ENCODE results near the gene LRRC25.
A peak's percentile ranks its signal among the peaks of the same experiment; 100 is the strongest.

Gene LRRC25

DNA sequence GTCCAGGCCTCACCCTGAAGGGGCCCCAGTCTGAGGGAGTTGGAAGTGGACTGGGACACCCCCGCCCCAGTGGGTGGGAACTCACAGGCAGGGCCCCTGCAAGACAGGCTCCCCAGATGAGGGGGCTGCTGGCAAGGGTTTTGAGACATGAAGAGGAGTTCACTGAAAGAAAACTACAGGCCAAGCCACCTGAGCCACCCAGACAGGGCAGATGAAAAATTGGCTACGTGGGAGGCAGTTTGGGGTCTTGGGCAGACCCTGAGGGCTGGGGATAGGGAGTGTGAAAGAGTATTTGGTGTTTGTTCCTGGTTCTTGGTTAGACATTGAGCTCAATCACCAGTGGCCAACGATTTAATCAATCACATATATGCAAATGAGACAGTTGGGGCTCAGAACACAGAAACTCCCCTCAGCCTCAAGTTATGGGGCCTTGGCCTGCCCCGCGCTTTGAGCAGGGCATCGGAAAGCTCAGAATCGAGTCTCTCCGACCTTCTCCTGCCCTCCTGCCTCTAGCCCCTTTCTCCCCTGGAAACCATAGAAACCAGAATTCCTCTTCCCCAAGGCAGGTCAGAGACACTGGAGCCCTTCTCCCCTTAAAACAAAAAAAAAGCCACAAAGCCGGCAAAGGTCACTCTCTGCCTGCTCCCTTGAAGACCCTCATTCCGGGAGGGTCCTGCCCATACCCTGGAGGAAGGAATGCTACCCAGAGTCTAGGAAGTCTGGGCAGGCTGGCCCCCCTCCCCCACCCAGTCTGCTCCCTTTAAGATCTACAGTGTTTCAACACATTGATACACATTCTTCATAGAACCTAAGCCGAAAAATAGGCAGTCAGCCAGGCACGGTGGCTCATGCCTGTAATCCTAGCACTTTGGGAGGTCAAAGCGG is 41.8 kb upstream of the LRRC25 start:
- no peak overlapping the region for H3K4me3 ChIP-seq (ENCODE audit: low read depth, low read length)
- TF ChIP-seq, protein P1, sequence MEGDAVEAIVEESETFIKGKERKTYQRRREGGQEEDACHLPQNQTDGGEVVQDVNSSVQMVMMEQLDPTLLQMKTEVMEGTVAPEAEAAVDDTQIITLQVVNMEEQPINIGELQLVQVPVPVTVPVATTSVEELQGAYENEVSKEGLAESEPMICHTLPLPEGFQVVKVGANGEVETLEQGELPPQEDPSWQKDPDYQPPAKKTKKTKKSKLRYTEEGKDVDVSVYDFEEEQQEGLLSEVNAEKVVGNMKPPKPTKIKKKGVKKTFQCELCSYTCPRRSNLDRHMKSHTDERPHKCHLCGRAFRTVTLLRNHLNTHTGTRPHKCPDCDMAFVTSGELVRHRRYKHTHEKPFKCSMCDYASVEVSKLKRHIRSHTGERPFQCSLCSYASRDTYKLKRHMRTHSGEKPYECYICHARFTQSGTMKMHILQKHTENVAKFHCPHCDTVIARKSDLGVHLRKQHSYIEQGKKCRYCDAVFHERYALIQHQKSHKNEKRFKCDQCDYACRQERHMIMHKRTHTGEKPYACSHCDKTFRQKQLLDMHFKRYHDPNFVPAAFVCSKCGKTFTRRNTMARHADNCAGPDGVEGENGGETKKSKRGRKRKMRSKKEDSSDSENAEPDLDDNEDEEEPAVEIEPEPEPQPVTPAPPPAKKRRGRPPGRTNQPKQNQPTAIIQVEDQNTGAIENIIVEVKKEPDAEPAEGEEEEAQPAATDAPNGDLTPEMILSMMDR (IDR thresholded peaks at IDR 0.05; ENCODE audit: low read depth, low read length), result no peak

DNA sequence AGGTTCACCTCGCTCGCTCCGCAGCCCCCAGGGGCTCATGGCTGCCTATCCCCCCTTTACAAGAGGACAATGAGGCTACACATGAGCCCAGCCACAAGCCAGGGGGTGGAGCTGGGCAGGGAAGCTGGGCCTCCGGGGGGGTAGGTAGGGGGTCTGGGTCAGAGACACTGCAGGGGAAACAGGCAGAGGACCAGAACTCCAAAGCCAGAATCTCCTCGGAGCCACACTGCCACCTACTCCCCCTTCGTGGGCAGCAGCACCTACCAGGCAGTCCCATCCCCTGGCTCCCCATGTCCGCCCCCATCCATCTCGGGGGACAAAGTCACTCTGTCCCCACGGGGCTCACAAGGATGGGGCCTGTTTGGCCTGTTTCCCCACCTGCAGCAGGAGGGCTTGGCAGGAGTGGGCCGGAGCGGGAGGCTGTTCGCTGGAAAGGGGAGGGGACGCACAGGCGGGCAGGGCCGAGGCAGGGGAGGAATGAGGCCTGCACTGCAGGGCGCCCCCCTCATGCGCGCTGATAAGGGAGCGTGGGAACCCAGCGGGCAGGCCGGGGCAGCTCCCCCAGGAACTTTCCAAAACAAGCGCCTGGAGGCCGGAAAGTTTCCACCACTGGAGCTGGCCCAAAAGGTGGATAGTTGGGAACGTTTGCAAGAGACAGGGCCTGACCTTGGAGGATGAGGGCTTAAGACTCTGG is 41.1 kb upstream of the LRRC25 start:
- no peak overlapping the region for H3K4me3 ChIP-seq (ENCODE audit: low read depth, low read length)

DNA sequence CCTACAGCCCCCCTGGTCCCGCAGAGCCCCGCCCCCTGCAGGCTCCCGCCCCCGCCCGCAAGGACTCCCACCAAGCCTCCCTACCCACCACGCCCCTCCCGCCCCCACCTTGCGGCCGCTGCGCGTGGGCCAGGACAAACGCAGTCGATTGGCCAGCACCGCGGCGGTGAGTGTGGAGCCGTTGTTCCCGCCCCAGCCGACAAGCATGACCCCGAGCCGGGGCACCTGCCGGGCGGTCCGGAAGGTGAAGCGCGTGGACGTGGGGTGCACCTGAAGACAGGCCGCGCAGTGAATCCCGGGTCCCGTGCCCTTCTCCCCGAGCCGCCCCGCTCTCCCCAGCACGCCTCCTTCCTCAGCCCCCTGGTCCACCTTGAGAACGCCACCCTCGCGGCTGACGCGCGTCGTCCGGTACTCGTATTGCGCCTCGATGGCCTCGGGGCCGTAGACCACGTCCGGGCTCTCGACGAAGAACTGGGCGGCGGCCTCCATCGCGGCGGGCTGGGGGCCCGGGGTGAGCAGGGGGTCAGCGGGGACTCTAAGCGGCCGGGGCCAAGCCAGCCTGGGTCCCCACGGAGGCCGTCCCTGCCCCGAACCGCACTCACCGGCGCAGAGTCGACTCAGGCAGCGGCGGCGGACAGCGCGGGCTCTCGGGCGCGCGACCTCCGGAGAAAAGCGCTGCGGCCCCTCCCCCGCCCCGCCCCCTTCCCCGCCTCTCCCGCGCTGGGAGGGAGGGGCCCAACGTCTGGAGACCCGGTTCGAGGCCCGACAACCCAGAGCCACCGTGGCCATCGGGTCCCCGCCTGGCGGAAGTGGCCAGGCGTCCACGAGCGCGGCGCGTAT is 40.3 kb upstream of the LRRC25 start, which contains the start of gene ISYNA1:
TSS of gene ISYNA1 (minus strand) at position 643 of the 840 bp plus-strand sequence. CDS start at position 489, 154 bp downstream.
- TF ChIP-seq, protein P1 (IDR thresholded peaks at IDR 0.05; ENCODE audit: low read depth, low read length), result no peak
- peak within 1 kb of the TSS; percentile 52 for H3K4me3 ChIP-seq (ENCODE audit: low read depth, low read length)

More for the DNA sequence above, 41.1 kb upstream of the LRRC25 start:
- TF ChIP-seq, protein P1 (IDR thresholded peaks at IDR 0.05; ENCODE audit: low read depth, low read length), result no peak

DNA sequence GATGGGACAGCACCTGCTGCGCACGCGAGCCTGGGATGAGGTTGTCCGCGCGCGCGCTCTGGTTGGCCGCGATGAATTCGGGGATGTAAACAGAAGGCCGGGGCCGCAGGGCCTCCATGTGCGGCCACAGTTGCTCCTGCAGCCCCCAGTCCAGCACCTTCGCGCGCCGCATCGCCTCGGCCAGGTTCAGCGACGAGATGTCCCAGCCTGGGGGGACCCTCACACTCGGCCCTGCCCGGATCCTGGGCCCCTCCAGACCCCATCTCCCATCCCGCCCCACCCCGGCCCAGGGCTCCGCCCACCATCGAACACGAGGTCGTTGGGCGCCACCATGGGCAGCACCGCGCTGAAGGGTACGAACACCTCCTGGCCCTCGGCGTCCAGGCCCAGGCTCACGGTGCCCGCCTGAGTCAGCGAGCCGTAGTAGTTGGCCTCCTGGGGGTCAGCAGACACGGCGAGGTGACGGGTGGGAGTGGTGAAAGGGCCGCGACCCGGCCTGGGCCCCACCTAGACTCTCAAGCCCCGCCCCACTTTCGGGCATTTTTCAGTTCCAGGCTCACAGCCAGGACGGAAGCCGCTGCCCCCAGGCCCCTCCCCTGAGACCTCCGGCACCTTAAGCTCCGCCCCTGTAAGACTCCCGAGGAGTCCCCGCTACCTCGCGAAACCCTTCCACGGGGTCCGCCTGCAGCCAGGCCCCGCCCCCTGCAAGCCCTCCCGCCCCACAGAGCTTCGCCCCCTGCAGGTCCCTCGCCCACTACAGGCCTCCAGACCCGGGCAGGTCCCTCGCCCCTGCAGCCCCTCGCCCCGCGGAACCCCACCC is 39.5 kb upstream of the LRRC25 start:
- peak overlapping the region; percentile 37 for H3K4me3 ChIP-seq (ENCODE audit: low read depth, low read length)
- TF ChIP-seq, protein P1 (IDR thresholded peaks at IDR 0.05; ENCODE audit: low read depth, low read length), result no peak

DNA sequence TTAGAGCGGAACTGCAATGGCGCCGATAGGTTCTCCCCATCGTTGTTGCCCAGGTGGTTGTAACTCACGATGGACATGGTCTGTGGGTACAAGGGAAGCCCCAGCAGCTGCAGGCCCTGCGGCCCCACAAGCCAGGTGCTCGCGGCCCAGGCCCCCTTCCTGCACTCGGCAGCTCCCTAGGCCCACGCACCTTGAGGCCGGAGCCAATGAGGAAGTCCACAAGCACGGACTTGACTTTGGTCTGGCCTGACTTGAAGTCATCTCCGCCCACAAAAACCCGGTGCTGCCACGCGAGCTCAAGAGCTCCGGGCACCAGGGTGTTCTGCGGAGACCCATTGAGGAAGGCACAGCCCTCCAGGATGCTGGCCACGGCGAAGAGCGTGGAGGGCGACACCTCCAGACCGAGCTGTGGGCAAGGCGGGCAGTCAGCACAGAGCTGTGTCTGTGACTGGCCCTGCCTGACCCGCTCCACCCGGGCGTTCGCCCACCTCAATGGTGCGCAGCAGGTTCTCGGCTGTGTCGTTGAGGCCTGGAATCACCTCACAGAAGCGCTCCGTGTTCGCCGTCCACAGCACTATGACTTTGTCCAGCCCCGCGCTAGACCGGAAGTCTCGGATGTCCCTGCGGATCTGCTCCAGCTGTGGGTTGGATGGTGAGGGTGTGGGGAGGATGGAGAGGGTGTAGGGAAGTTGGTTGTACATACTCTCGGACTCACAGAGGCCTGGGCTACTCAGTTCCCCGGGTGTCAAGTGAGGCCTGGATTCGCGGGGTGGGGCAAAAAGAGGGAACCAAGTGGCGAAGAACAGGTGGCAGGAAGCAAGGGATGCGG is 38.6 kb upstream of the LRRC25 start:
- TF ChIP-seq, protein P1 (IDR thresholded peaks at IDR 0.05; ENCODE audit: low read depth, low read length), result no peak
- H3K4me3 ChIP-seq (ENCODE audit: low read depth, low read length), result no peak overlapping the region

Measured in WI38 (cell line).